ENCODE results near the gene CALN1. TPM values are rescaled to one million over a fixed set of nuclear protein-coding genes. Genes with fewer than 3 reads are reported as not detected.

The CALN1 gene
- total and polyA plus RNA-seq, 2 of the 8 experiments (the other 6 are each of a cell fraction or from before 2014, with no cell fraction given) = 6.4 to 15.2 TPM

- Histone ChIP-seq H3K79me1 (ENCODE audit: low read depth, low read length) (no peaks in the 10 kb centered on the region), H3K9me3 (ENCODE audit: insufficient read depth in 2 of 2, low read depth in 1 of 2, low read length in 1 of 2) (peaks cover 0 to 2% of the 10 kb centered on the region in 2 experiments; a peak in 2 of 4 replicates), H4K8ac (ENCODE audit: extremely low read depth, insufficient read depth, low read length) (no peak overlapping the region), H3K14ac (ENCODE audit: insufficient read length) (no peak overlapping the region), H3K23ac (ENCODE audit: insufficient read length) (no peak overlapping the region), H3K4ac (replicated peaks; ENCODE audit: insufficient read length, low read depth, low read length) (no peak overlapping the region), H2BK20ac (ENCODE audit: low read length) (no peak overlapping the region), H2AFZ (ENCODE audit: low read length) (no peak overlapping the region), H3K9ac (replicated peaks in 1 of 4; ENCODE audit: extremely low read depth in 1 of 4, low read depth in 3 of 4, low read length in 3 of 4) (no peak overlapping the region), H3K4me2 (ENCODE audit: insufficient read depth in 1 of 2, low read depth in 2 of 2, low read length in 2 of 2) (no peak overlapping the region), H3K4me3 (ENCODE audit: extremely low read depth in 1 of 4, insufficient read depth in 2 of 4, low read depth in 3 of 4, low read length in 4 of 4) (no peak overlapping the region), H4K5ac (ENCODE audit: insufficient read length, low read depth, low read length) (no peak overlapping the region), H3K4me1 (replicated peaks in 1 of 4; ENCODE audit: control insufficient read depth in 3 of 4, insufficient read depth in 4 of 4, low read length in 3 of 4) (no peaks in the 10 kb centered on the region; a peak in 1 of 7 replicates), H3K27ac (ENCODE audit: low read depth, low read length) (no peak overlapping the region), H3K79me2 (ENCODE audit: control insufficient read depth in 1 of 2, insufficient read depth in 2 of 2, low read length in 2 of 2) (no peaks in the 10 kb centered on the region), H4K20me1 (replicated peaks in 1 of 2; ENCODE audit: control insufficient read depth in 1 of 2, insufficient read depth in 2 of 2, low read length in 2 of 2) (no peaks in the 10 kb centered on the region), H2AK5ac (ENCODE audit: low read depth, low read length) (no peak overlapping the region), H2BK12ac (ENCODE audit: low read depth, low read length) (no peak overlapping the region), H3K27me3 (replicated peaks in 1 of 4; ENCODE audit: control insufficient read depth in 3 of 4, extremely low read depth in 1 of 4, insufficient read depth in 3 of 4, low read length in 3 of 4) (no peaks in the 10 kb centered on the region), H2BK5ac (ENCODE audit: low read depth, low read length) (no peak overlapping the region), H4K91ac (replicated peaks; ENCODE audit: insufficient read length, low read length) (no peak overlapping the region), H2BK120ac (replicated peaks; ENCODE audit: low read depth, low read length) (no peak overlapping the region), H3K23me2 (ENCODE audit: low read depth, low read length) (no peaks in the 10 kb centered on the region), H3K36me3 (ENCODE audit: control insufficient read depth in 2 of 4, insufficient read depth in 4 of 4, low read length in 3 of 4) (no peaks in the 10 kb centered on the region), H2BK15ac (ENCODE audit: low read length) (no peak overlapping the region), H3K18ac (ENCODE audit: extremely low read depth, low read length) (no peak overlapping the region), H3K56ac (replicated peaks; ENCODE audit: insufficient read length, low read depth, low read length) (no peak overlapping the region)
- ChIA-PET CTCF (ENCODE audit: partially characterized antibody) (no interaction called here), POLR2A (ENCODE audit: partially characterized antibody) (no interaction called here)
- WGBS, 2 experiments (ENCODE audit: extremely low coverage in 1 of 2, insufficient coverage in 1 of 2, insufficient read length in 1 of 2, insufficient replicate concordance in 2 of 2, low coverage in 1 of 2, low lambda C conversion rate in 2 of 2, missing lambda C conversion rate in 1 of 2) = 94% methylated on average over 1 of the region's 1 CpG; no CpG with 5 or more reads in 1 of the 2 experiments
- no peak for DNase-seq (ENCODE audit: low read depth in 1 of 2, low spot score in 2 of 2)
- no peak for FAIRE-seq
- no peak for TF ChIP-seq RXRA (IDR thresholded peaks at IDR 0.05; ENCODE audit: insufficient read depth, low read depth, low read length)
- no peak for TF ChIP-seq GABPA (IDR thresholded peaks at IDR 0.05; ENCODE audit: borderline replicate concordance, insufficient read depth, low read length)
- TF ChIP-seq SP4 (IDR thresholded peaks at IDR 0.05; ENCODE audit: low read length) = no peak
- TF ChIP-seq MAX (IDR thresholded peaks at IDR 0.05) = no peak
- no peak for TF ChIP-seq TEAD4 (IDR thresholded peaks at IDR 0.05; ENCODE audit: low read depth, low read length)
- TF ChIP-seq EGR1 (IDR thresholded peaks at IDR 0.05; ENCODE audit: borderline replicate concordance, low read depth, low read length) = no peak
- no peak for TF ChIP-seq KDM4A (IDR thresholded peaks at IDR 0.05; ENCODE audit: low read depth, low read length, severe bottlenecking)
Measured at GRCh38 chr7:72283309-72283708, 128.8 kb downstream of the CALN1 start.

Data from H1 (cell line).